Panc1 (cell line): Measurements from ENCODE around the gene PDE11A.

Source experiments
- POLR2AphosphoS5 ChIP-seq: IDR thresholded peaks from 2 replicates; pipeline ENCODE4 v1.6.1; 2012; ENCODE audit warnings: mild to moderate bottlenecking, low read depth, low read length, moderate library complexity
- SIN3A ChIP-seq: IDR thresholded peaks from 2 replicates; pipeline ENCODE4 v1.6.1; 2012; ENCODE audit warnings: low read depth, mild to moderate bottlenecking, low read length, moderate library complexity, borderline replicate concordance; ENCODE audit not compliant: insufficient read depth
- TCF7L2 ChIP-seq: IDR thresholded peaks from 2 replicates; pipeline ENCODE4 v1.6.1; 2011; ENCODE audit warnings: mild to moderate bottlenecking, low read depth, low read length, inconsistent platforms
- TF ChIP-seq, protein P1 (sequence below): fragments of 450-650 bp; IDR thresholded peaks from 2 replicates; pipeline ENCODE4 v1.5.1; 2017; ENCODE audit warnings: mild to moderate bottlenecking
- TF ChIP-seq, protein P2 (sequence below), 2 experiments: IDR thresholded peaks; 2 replicates each; pipeline ENCODE4 v1.6.1; 2011 to 2012; ENCODE audit warnings: low read depth in 2 of 2, control low read depth in 1 of 2, low read length in 1 of 2, mild to moderate bottlenecking in 1 of 2, moderate library complexity in 1 of 2; ENCODE audit not compliant: insufficient read depth in 1 of 2

DNA sequence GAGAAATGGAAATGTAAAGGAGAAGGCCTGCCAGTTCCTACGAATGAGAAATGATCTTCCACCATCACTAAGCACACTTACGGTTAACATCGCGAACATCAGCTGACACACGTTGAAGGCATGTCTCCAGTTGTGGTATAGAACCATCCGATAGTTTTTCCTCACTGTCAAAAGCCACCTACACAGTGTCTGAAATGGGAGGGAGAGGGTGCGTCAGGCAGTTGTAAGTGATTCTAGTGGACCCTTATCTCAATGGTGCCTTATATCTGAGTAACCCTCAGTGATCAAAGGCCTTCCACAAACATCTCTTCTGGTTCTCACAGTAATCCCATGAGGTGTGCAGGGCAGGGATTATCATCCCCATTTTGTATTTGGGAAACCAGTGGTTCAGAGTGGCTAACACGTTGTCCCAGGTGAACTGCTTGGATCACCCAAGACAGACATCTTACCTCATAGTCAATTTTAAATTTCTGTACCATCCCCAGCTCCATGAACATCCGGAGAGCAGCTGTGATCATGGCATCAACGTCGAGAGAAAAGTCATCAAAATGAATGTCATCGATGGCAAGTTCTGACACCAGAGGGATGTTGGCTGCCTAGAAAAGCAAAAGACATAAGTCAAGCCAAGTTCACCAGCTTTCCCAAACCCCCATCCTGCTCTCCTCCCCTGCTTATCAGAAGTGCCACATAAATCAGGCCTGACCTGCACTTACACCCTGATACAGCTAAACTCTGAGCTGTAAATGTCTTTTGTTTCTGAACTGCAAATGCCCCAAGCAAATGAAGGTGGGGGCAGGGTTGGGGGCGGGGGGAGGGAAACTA, 344.8 kb downstream of the PDE11A start:
- TF ChIP-seq, protein P1, sequence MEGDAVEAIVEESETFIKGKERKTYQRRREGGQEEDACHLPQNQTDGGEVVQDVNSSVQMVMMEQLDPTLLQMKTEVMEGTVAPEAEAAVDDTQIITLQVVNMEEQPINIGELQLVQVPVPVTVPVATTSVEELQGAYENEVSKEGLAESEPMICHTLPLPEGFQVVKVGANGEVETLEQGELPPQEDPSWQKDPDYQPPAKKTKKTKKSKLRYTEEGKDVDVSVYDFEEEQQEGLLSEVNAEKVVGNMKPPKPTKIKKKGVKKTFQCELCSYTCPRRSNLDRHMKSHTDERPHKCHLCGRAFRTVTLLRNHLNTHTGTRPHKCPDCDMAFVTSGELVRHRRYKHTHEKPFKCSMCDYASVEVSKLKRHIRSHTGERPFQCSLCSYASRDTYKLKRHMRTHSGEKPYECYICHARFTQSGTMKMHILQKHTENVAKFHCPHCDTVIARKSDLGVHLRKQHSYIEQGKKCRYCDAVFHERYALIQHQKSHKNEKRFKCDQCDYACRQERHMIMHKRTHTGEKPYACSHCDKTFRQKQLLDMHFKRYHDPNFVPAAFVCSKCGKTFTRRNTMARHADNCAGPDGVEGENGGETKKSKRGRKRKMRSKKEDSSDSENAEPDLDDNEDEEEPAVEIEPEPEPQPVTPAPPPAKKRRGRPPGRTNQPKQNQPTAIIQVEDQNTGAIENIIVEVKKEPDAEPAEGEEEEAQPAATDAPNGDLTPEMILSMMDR, result no peak
- TF ChIP-seq, protein P2, sequence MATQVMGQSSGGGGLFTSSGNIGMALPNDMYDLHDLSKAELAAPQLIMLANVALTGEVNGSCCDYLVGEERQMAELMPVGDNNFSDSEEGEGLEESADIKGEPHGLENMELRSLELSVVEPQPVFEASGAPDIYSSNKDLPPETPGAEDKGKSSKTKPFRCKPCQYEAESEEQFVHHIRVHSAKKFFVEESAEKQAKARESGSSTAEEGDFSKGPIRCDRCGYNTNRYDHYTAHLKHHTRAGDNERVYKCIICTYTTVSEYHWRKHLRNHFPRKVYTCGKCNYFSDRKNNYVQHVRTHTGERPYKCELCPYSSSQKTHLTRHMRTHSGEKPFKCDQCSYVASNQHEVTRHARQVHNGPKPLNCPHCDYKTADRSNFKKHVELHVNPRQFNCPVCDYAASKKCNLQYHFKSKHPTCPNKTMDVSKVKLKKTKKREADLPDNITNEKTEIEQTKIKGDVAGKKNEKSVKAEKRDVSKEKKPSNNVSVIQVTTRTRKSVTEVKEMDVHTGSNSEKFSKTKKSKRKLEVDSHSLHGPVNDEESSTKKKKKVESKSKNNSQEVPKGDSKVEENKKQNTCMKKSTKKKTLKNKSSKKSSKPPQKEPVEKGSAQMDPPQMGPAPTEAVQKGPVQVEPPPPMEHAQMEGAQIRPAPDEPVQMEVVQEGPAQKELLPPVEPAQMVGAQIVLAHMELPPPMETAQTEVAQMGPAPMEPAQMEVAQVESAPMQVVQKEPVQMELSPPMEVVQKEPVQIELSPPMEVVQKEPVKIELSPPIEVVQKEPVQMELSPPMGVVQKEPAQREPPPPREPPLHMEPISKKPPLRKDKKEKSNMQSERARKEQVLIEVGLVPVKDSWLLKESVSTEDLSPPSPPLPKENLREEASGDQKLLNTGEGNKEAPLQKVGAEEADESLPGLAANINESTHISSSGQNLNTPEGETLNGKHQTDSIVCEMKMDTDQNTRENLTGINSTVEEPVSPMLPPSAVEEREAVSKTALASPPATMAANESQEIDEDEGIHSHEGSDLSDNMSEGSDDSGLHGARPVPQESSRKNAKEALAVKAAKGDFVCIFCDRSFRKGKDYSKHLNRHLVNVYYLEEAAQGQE (IDR thresholded peaks at IDR 0.05; ENCODE audit: insufficient read depth in 1 of 2, low read depth in 2 of 2, low read length in 1 of 2), result no peak
- TF ChIP-seq POLR2AphosphoS5, result no peak
- no peak for TF ChIP-seq SIN3A
- no peak for TF ChIP-seq TCF7L2
